SK-N-SH (cell line): ENCODE results near the gene ARMC8. TPM values are rescaled to one million over a fixed set of nuclear protein-coding genes. Genes with fewer than 3 reads are reported as not detected.

Experiments
- CTCF ChIA-PET: fragments of 300-600, 350-600 bp; formaldehyde crosslinking; extraction: SDS; loops from one replicate; lab custom pipeline; 2021; lab: Yijun Ruan, JAX
- POLR2A ChIA-PET: fragments of 350-600 bp; sonication (Branson Sonifier 250); formaldehyde crosslinking; extraction: SDS; loops from one replicate; lab custom pipeline; 2020; ENCODE audit warnings: antibody characterized with exemption, inconsistent platforms; lab: Yijun Ruan, JAX
- DNase-seq: peaks from one replicate; pipeline ENCODE4 v3.0.0; 2012
- H2AFZ ChIP-seq: fragments of 200-600 bp; sonication (generic); 2 replicates; pipeline ENCODE4 v1.8.1; 2016; ENCODE audit warnings: antibody characterized with exemption, mild to moderate bottlenecking, low read depth
- H3F3A ChIP-seq: fragments of 200-600 bp; sonication (generic); replicated peaks from 2 replicates; pipeline ENCODE3; 2016; ENCODE audit warnings: antibody characterized with exemption, mild to moderate bottlenecking; ENCODE audit not compliant: insufficient read depth
- H3K27ac ChIP-seq, 2 experiments: fragments of 200-500 bp in 1 of 2; fragments of 200-600 bp in 1 of 2; sonication (Bioruptor generic) in 1 of 2; sonication (generic), shearing (Covaris generic) in 1 of 2; 2 replicates each; pipeline versions ENCODE4 v1.5.1 to v1.6.1; 2014 to 2016; ENCODE audit warnings: low read depth in 2 of 2, inconsistent platforms in 1 of 2, low read length in 1 of 2, mild to moderate bottlenecking in 1 of 2, mixed read lengths in 1 of 2
- H3K27me3 ChIP-seq: fragments of 200-600 bp; sonication (generic), shearing (Covaris generic); 2 replicates; pipeline ENCODE4 v1.6.1; 2016; ENCODE audit warnings: mixed run types; ENCODE audit not compliant: insufficient read depth
- H3K36me3 ChIP-seq, 2 experiments: fragments of 200-500 bp in 1 of 2; fragments of 200-600 bp in 1 of 2; sonication (Bioruptor generic) in 1 of 2; sonication (generic) in 1 of 2; replicated peaks in 1 of 2; 2 replicates each; pipeline versions ENCODE3 to v1.5.1; 2014 to 2016; ENCODE audit warnings: low read length in 1 of 2, mild to moderate bottlenecking in 1 of 2; ENCODE audit not compliant: insufficient read depth in 2 of 2, control insufficient read depth in 1 of 2
- H3K4me1 ChIP-seq, 2 experiments: fragments of 200-500 bp in 1 of 2; fragments of 200-600 bp in 1 of 2; sonication (Bioruptor generic) in 1 of 2; sonication (generic), shearing (Covaris generic) in 1 of 2; 2 replicates each; pipeline versions ENCODE4 v1.5.1 to v1.6.1; 2014 to 2016; ENCODE audit warnings: low read depth in 1 of 2, low read length in 1 of 2, mixed run types in 1 of 2; ENCODE audit not compliant: insufficient read depth in 2 of 2, control insufficient read depth in 1 of 2
- H3K4me2 ChIP-seq: fragments of 200-600 bp; sonication (generic), shearing (Covaris generic); 2 replicates; pipeline ENCODE4 v1.6.1; 2017; ENCODE audit warnings: mixed run types
- H3K4me3 ChIP-seq, 2 experiments: fragments of 200-500 bp in 1 of 2; fragments of 200-600 bp in 1 of 2; sonication (Bioruptor generic) in 1 of 2; sonication (generic), shearing (Covaris generic) in 1 of 2; 2 replicates each; pipeline versions ENCODE4 v1.5.1 to v1.8.1; 2014 to 2016; ENCODE audit warnings: low read depth in 2 of 2, inconsistent platforms in 1 of 2, low read length in 1 of 2, mild to moderate bottlenecking in 1 of 2, mixed read lengths in 1 of 2, moderate library complexity in 1 of 2
- H3K79me2 ChIP-seq: fragments of 200-600 bp; sonication (generic); 2 replicates; pipeline ENCODE4 v1.8.1; 2017; ENCODE audit warnings: mild to moderate bottlenecking; ENCODE audit not compliant: insufficient read depth
- H3K9ac ChIP-seq: fragments of 200-600 bp; sonication (generic); 2 replicates; pipeline ENCODE4 v1.6.1; 2017; ENCODE audit warnings: mixed run types
- H3K9me2 ChIP-seq: fragments of 200-600 bp; sonication (generic); 2 replicates; pipeline ENCODE4 v1.6.1; 2017; ENCODE audit warnings: mixed run types
- H3K9me3 ChIP-seq: fragments of 200-600 bp; sonication (generic); 2 replicates; pipeline ENCODE4 v1.6.1; 2017; ENCODE audit warnings: mixed run types, mild to moderate bottlenecking, moderate library complexity
- H4K20me1 ChIP-seq: fragments of 200-600 bp; sonication (generic); 2 replicates; pipeline ENCODE4 v1.6.1; 2017; ENCODE audit warnings: mild to moderate bottlenecking, mixed run types; ENCODE audit not compliant: insufficient read depth
- CHD2 ChIP-seq: fragments of 150-350 bp; IDR thresholded peaks from 2 replicates; pipeline ENCODE4 v1.6.1; 2018; ENCODE audit warnings: low read length; ENCODE audit not compliant: partially characterized antibody
- ELF1 ChIP-seq: IDR thresholded peaks from 2 replicates; pipeline ENCODE4 v1.4.0; 2012
- EP300 ChIP-seq, 2 experiments: IDR thresholded peaks; 2 replicates each; pipeline versions ENCODE4 v1.4.0 to v1.6.1; 2012; ENCODE audit warnings: borderline replicate concordance in 1 of 2, low read depth in 1 of 2, low read length in 1 of 2
- GABPA ChIP-seq: IDR thresholded peaks from 2 replicates; pipeline ENCODE4 v1.4.0; 2012; ENCODE audit warnings: low read depth, mild to moderate bottlenecking
- GATA2 ChIP-seq: sonication (generic); formaldehyde crosslinking; IDR thresholded peaks from 2 replicates; pipeline ENCODE4 v1.5.0; 2020; ENCODE audit warnings: mild to moderate bottlenecking, missing genetic modification reagents
- MXI1 ChIP-seq: IDR thresholded peaks from 2 replicates; pipeline ENCODE4 v1.6.1; 2012; ENCODE audit warnings: mild to moderate bottlenecking, low read depth, low read length, improper control_type of control experiment
- NFIC ChIP-seq: IDR thresholded peaks from 2 replicates; pipeline ENCODE4 v1.4.0; 2012; ENCODE audit warnings: borderline replicate concordance
- POLR2AphosphoS5 ChIP-seq: IDR thresholded peaks from 2 replicates; pipeline ENCODE4 v1.6.1; 2012; ENCODE audit warnings: low read depth, low read length
- RCOR1 ChIP-seq: fragments of 150-350 bp; IDR thresholded peaks from 2 replicates; pipeline ENCODE4 v1.6.1; 2017; ENCODE audit warnings: antibody characterized with exemption, low read length
- RFX5 ChIP-seq: IDR thresholded peaks from 2 replicates; pipeline ENCODE4 v1.6.1; 2012; ENCODE audit warnings: mild to moderate bottlenecking, improper control_type of control experiment, low read length
- SIN3A ChIP-seq: IDR thresholded peaks from 2 replicates; pipeline ENCODE4 v1.6.1; 2012; ENCODE audit warnings: low read depth, mild to moderate bottlenecking, low read length, moderate library complexity, borderline replicate concordance
- TAF1 ChIP-seq: IDR thresholded peaks from 2 replicates; pipeline ENCODE4 v1.6.1; 2012; ENCODE audit warnings: low read depth, mild to moderate bottlenecking, low read length, moderate library complexity, borderline replicate concordance
- USF1 ChIP-seq: IDR thresholded peaks from 2 replicates; pipeline ENCODE4 v1.4.0; 2012; ENCODE audit warnings: low read depth, borderline replicate concordance
- YY1 ChIP-seq: IDR thresholded peaks from 2 replicates; pipeline ENCODE4 v1.4.0; 2012; ENCODE audit warnings: low read depth, mild to moderate bottlenecking
- ZBTB33 ChIP-seq: IDR thresholded peaks from 2 replicates; pipeline ENCODE4 v1.4.0; 2012; ENCODE audit warnings: low read depth, borderline replicate concordance
- WGBS: methylation state at CpG from one replicate; pipeline ENCODE4 v1.1.6; 2017; ENCODE audit warnings: low lambda C conversion rate; 5-methylcytosine and 5-hydroxymethylcytosine counted together
- polyA plus RNA-seq, 3 experiments: library from polyadenylated mRNA; depleted of rRNA; stranded (reverse); fragments of >200 nt; gene quantifications; 2 replicates each; pipeline ENCODE4 v1.2.3, GENCODE V29; 2012
- TF ChIP-seq, protein P1 (sequence below): IDR thresholded peaks from 2 replicates; pipeline ENCODE4 v1.4.0; 2012; ENCODE audit warnings: low read depth
- TF ChIP-seq, protein P2 (sequence below): IDR thresholded peaks from 2 replicates; pipeline ENCODE4 v1.6.1; 2012; ENCODE audit warnings: mild to moderate bottlenecking, low read depth, low read length, moderate library complexity
- TF ChIP-seq, protein P3 (sequence below): fragments of 200-600 bp; sonication (generic); IDR thresholded peaks from 2 replicates; pipeline ENCODE4 v1.6.1; 2017; ENCODE audit warnings: antibody characterized with exemption, mild to moderate bottlenecking, moderate library complexity

ARMC8 gene
- polyA plus RNA-seq, 1 of the 3 experiments (the other 2 are of a cell fraction) = 35.5 TPM

DNA sequence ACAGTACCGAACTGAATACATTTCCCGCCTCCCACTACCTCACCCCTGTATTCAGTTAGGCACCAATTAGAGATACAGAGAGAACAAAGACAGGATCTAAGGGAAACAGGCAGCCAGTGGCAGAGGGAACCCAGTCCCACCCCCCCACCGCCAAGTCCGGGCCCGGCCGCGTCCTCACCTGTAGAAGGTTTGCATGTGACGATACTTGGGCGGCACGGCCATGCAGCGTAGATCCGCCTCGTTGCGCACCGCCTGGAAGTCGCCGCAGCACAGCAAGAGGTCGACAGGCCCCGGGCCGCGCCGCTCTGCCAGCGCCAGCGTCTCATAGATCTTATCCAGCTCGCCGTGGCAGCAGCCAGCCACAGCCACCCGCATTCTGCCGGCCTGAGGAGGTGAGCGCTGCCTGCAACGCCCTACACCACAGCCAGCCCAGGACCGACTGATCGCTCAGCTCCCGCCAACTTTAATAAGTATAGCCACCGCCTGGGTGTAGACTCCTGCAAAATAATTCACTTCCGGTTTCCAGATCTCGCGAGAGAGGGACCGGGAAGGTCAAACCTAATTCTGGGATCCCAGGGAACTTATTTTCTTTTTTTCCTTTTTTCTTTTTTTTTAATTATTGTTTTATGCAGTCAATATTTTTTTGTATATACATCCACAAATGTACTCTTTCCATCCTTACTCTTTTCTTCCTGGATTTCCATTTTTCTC, 12.5 kb upstream of the ARMC8 start, which contains the start of gene DBR1:
Gene DBR1, minus strand, starts transcription at position 501 of the 711 bp plus-strand sequence. Its CDS starts 126 bp downstream, at position 375.
- peak within 1 kb of the TSS; percentile 68 for H3K27ac ChIP-seq
- WGBS = under 1% methylated on average over 14 of the region's 38 CpGs
- no peaks in the 10 kb centered on the region for H4K20me1 ChIP-seq
- peaks cover 40% of the 10 kb centered on the region for H3K79me2 ChIP-seq
- TF ChIP-seq TAF1 (peak; percentile 86), RFX5 (no peak), SIN3A (peak; percentile 90), USF1 (0 out of 2 replicates have a peak, but pooled peaks have one; percentile 35), CHD2 (peak; percentile 99), GABPA (peak; percentile 72), MXI1 (peak; percentile 48; the same call in 1 of the 2 replicates), GATA2 (peak; percentile 66), ZBTB33 (peak; percentile 98), POLR2AphosphoS5 (peak; percentile 88), EP300 (IDR thresholded peaks at IDR 0.05; ENCODE audit: borderline replicate concordance in 1 of 2, low read depth in 1 of 2, low read length in 1 of 2) (no peak), RCOR1 (peak; percentile 50; the same call in 1 of the 2 replicates), NFIC (no peak), ELF1 (peak; percentile 86), YY1 (peak; percentile 70)
- TF ChIP-seq, protein P1, sequence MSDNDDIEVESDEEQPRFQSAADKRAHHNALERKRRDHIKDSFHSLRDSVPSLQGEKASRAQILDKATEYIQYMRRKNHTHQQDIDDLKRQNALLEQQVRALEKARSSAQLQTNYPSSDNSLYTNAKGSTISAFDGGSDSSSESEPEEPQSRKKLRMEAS = no peak; the same call in 1 of the 2 replicates
- TF ChIP-seq, protein P2, sequence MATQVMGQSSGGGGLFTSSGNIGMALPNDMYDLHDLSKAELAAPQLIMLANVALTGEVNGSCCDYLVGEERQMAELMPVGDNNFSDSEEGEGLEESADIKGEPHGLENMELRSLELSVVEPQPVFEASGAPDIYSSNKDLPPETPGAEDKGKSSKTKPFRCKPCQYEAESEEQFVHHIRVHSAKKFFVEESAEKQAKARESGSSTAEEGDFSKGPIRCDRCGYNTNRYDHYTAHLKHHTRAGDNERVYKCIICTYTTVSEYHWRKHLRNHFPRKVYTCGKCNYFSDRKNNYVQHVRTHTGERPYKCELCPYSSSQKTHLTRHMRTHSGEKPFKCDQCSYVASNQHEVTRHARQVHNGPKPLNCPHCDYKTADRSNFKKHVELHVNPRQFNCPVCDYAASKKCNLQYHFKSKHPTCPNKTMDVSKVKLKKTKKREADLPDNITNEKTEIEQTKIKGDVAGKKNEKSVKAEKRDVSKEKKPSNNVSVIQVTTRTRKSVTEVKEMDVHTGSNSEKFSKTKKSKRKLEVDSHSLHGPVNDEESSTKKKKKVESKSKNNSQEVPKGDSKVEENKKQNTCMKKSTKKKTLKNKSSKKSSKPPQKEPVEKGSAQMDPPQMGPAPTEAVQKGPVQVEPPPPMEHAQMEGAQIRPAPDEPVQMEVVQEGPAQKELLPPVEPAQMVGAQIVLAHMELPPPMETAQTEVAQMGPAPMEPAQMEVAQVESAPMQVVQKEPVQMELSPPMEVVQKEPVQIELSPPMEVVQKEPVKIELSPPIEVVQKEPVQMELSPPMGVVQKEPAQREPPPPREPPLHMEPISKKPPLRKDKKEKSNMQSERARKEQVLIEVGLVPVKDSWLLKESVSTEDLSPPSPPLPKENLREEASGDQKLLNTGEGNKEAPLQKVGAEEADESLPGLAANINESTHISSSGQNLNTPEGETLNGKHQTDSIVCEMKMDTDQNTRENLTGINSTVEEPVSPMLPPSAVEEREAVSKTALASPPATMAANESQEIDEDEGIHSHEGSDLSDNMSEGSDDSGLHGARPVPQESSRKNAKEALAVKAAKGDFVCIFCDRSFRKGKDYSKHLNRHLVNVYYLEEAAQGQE = peak; percentile 56; the same call in 1 of the 2 replicates
- TF ChIP-seq, protein P3, sequence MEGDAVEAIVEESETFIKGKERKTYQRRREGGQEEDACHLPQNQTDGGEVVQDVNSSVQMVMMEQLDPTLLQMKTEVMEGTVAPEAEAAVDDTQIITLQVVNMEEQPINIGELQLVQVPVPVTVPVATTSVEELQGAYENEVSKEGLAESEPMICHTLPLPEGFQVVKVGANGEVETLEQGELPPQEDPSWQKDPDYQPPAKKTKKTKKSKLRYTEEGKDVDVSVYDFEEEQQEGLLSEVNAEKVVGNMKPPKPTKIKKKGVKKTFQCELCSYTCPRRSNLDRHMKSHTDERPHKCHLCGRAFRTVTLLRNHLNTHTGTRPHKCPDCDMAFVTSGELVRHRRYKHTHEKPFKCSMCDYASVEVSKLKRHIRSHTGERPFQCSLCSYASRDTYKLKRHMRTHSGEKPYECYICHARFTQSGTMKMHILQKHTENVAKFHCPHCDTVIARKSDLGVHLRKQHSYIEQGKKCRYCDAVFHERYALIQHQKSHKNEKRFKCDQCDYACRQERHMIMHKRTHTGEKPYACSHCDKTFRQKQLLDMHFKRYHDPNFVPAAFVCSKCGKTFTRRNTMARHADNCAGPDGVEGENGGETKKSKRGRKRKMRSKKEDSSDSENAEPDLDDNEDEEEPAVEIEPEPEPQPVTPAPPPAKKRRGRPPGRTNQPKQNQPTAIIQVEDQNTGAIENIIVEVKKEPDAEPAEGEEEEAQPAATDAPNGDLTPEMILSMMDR = no peak
- peak within 1 kb of the TSS; percentile 58 to 79 for H3K4me3 ChIP-seq
- no peaks in the 10 kb centered on the region for H3K9me2 ChIP-seq
- POLR2A ChIA-PET = interaction anchor here (1.0 to 2.4 kb wide), 4 partner anchors 12 to 174 kb away, joined by 3 to 16 read pairs (median 11); partner anchors contain the start of genes ARMC8, DZIP1L and MRAS
- H3K9ac ChIP-seq = peak within 1 kb of the TSS; percentile 81
- CTCF ChIA-PET = interaction anchor here (0.7 to 2.0 kb wide), 9 partner anchors 10 to 1336 kb away, joined by 3 to 6 read pairs (median 3); partner anchors contain the start of genes ARMC8 and DZIP1L
- H3K9me3 ChIP-seq = no peaks in the 10 kb centered on the region
- H3F3A ChIP-seq = peaks cover 23% of the 10 kb centered on the region
- no peaks in the 10 kb centered on the region for H3K27me3 ChIP-seq
- peak; percentile 86 for DNase-seq
- peaks cover 16 to 36% of the 10 kb centered on the region in 2 experiments for H3K36me3 ChIP-seq
- H2AFZ ChIP-seq = peak within 1 kb of the TSS; percentile 100
- peak within 1 kb of the TSS; percentile 80 for H3K4me2 ChIP-seq
- H3K4me1 ChIP-seq = peaks cover 0 to 8% of the 10 kb centered on the region in 2 experiments; a peak in 2 of 4 replicates
